ENCODE results near the gene GRWD1.
"Not testable (repeated sequence)": the region's sequence is repeated elsewhere in the genome, so short reads cannot be mapped to it uniquely, and the experiment has no call there.

DNA sequence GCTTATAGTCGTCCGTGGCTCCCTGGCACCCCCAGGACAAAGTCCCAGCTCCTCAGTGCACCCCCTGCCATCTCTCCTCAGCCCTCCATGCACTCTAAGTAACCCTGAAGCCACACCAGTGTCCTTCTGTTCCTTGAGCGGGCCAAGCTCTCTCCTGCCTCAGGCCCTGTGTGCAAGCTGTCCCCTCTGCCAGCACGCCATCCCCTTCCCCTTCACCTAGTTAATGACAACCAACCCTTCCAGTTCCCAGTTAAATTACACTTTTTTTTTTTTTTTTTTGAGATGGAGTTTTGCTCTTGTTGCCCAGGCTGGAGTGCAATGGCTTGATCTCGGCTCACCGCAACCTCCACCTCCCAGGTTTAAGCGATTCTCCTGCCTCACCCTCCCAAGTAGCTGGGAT, 42.7 kb downstream of the GRWD1 start:
- TF ChIP-seq, protein P1, sequence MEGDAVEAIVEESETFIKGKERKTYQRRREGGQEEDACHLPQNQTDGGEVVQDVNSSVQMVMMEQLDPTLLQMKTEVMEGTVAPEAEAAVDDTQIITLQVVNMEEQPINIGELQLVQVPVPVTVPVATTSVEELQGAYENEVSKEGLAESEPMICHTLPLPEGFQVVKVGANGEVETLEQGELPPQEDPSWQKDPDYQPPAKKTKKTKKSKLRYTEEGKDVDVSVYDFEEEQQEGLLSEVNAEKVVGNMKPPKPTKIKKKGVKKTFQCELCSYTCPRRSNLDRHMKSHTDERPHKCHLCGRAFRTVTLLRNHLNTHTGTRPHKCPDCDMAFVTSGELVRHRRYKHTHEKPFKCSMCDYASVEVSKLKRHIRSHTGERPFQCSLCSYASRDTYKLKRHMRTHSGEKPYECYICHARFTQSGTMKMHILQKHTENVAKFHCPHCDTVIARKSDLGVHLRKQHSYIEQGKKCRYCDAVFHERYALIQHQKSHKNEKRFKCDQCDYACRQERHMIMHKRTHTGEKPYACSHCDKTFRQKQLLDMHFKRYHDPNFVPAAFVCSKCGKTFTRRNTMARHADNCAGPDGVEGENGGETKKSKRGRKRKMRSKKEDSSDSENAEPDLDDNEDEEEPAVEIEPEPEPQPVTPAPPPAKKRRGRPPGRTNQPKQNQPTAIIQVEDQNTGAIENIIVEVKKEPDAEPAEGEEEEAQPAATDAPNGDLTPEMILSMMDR (conservative IDR thresholded peaks at IDR 0.05), result not testable (repeated sequence)
- not testable (repeated sequence) for TF ChIP-seq ZFX (IDR thresholded peaks at IDR 0.05)
